NCI-H187 (cell line): ENCODE data around the gene KRT75.
"Not testable (repeated sequence)": the region's sequence is repeated elsewhere in the genome, so short reads cannot be mapped to it uniquely, and the experiment has no call there.

ENCODE experiments used
- DNase-seq, 2 experiments: peaks; one replicate each; lab custom pipeline; 2025; lab: John Stamatoyannopoulos, UW

Gene KRT75

DNA sequence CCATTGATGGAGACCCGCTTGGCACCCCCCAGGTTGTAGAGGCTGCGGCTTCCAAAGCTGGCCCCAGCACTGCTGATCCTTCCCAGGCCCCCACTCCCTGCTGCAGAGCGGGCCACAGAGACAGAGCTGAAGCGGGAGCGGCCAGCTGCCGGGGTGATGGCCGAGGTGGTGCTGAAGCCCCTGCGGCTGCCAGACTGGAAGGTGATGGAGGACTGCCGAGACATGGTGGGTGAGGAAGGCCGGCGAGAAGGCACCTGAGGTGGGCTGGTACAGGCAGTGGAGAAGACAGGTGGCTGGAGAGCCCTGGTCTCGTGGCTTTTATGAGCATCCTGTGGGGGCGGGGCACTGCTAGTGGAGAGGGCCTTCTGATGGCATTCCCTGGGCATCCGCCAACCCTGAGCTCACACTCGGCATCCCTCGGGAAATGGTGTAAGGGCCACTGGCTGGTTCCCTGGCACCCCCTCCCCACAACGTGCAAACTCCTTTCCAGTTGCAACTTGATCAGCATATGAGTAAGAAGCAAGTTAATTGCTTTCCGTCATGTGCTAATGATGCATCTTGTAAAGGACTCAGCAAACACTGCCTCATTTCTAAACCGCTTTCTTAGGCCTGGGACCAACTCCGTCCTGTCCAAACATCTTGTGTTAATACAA, at the start of gene KRT75:
TSS of gene KRT75 (minus strand) at position 291 of the 653 bp plus-strand sequence. CDS start at position 224, 67 bp downstream.
- DNase-seq: peak in 1 of 2 experiments; percentile 13

GRCh38 chr12:52480073-52480472, 45.9 kb upstream of the KRT75 start:
- DNase-seq: no peak

- no peak for DNase-seq
Observed at GRCh38 chr12:52477651-52478050, 43.5 kb upstream of the KRT75 start.

- no peak for DNase-seq
Observed at GRCh38 chr12:52474212-52474611, 40.0 kb upstream of the KRT75 start.

DNA sequence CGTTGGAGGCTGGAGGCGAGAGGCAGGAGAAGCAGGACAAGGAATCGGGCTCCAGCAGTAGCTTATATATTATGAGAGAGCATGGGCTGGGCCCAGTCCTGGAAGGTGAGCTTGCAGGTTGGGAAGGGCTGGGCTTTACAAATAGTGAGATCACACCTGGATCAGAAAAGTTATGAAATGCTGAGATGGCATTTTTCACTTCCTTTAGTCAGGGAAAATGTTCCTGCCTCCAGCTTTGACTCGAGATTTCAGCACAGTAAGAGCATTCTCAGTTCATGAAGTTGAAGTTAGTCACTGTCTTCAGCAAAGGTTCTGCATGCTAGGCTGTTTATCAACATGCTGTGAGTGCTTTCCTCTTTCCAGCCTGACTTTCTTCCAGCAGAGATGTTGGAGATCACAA, 39.6 kb upstream of the KRT75 start, which contains the start of gene KRT6C:
TSS of gene KRT6C (minus strand) at position 38 of the 400 bp plus-strand sequence. CDS start 68 bp downstream, outside the sequence.
- no peak for DNase-seq

DNA sequence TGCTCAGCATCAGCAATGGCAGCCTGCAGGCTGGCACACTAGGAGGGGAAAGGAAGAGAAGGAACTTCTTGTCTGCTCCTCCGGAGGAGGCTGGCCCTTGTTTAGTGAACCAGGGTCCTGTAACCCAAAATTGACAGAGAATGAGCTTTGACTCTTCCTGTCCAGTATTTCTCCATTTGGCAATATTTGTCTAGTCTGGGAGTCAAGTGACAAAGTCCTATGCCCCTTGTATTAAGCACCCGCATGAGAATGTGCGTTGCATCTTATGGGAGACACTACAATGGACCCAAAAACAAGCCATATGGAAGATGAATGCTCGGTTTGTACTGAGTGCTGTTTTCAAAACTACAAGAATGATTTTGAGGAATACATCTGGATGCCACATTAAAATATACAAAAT, 35.7 kb upstream of the KRT75 start:
- DNase-seq: no peak

GRCh38 chr12:52464897-52465296, 30.7 kb upstream of the KRT75 start:
- DNase-seq: no peak

GRCh38 chr12:52461693-52462092, 27.5 kb upstream of the KRT75 start:
- DNase-seq: no peak

GRCh38 chr12:52458861-52459260, 24.7 kb upstream of the KRT75 start:
- DNase-seq: no peak

DNA sequence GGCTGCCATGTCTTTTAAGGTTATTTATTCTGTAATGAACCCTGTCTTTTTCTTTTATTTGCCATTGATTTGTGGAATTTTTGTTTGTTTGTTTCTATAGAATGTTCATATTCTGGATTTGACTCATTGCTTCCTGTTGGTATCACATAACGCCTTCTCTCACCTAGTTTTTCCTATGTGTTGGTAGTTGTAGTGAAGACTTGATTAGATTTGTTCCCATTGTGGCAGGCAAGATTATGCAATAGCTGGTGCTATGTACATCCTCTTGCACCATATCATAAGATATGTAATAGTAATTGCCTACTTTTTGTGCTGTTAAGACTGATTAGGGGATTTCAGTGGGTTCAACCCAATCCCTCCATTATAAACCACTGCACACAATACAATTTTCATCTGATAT, 21.6 kb upstream of the KRT75 start:
- DNase-seq: no peak

- no peak for DNase-seq
Observed at GRCh38 chr12:52454411-52455201, 20.4 kb upstream of the KRT75 start.

DNA sequence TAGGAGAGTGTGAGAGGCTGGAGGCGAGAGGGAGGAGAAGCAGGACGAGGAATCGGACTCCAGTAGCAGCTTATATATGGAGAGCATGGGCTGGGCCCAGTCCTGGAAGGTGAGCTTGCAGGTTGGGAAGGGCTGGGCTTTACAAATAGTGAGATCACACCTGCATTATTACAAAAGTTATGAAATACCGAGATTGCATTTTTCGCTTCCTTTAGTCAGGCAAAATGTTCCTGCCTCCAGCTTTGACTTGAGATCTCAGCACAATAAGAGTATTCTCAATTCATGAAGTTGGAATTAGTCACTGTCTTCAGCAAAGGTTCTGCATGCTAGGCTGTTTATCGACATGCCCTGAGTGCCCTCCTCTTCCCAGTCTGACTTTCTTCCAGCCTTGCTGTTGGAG, 17.9 kb upstream of the KRT75 start, which contains the start of gene KRT6B:
TSS of gene KRT6B (minus strand) at position 46 of the 400 bp plus-strand sequence. CDS start 68 bp downstream, outside the sequence.
- no peak for DNase-seq

DNA sequence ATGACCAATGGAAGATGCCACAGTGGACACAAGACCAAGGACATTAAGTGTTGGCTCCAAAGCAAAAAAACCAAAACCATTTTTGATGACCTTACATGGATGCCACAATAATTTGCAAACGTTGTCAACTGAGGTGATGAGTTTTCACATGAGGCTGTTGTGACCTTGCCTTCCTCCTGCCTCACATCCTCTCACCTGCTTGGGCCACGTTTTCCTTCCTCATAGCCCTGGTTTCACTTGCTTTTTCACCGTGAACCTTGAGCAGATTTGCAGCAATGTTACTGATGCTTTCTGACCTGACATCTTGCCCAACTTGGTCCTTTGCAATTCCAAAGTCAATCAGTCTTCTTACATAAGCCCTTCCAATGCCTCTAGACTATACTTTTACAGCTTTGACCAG, 14.1 kb upstream of the KRT75 start:
- no peak for DNase-seq

- DNase-seq: not testable (repeated sequence)
Observed at GRCh38 chr12:52447196-52447595, 13.0 kb upstream of the KRT75 start.

GRCh38 chr12:52446367-52447045, 12.3 kb upstream of the KRT75 start:
- DNase-seq: no peak

GRCh38 chr12:52445876-52446275, 11.7 kb upstream of the KRT75 start:
- no peak for DNase-seq

- DNase-seq: no peak
Observed at GRCh38 chr12:52444647-52445595, 10.8 kb upstream of the KRT75 start.

- no peak for DNase-seq
Observed at GRCh38 chr12:52443966-52444365, 9.8 kb upstream of the KRT75 start.

DNA sequence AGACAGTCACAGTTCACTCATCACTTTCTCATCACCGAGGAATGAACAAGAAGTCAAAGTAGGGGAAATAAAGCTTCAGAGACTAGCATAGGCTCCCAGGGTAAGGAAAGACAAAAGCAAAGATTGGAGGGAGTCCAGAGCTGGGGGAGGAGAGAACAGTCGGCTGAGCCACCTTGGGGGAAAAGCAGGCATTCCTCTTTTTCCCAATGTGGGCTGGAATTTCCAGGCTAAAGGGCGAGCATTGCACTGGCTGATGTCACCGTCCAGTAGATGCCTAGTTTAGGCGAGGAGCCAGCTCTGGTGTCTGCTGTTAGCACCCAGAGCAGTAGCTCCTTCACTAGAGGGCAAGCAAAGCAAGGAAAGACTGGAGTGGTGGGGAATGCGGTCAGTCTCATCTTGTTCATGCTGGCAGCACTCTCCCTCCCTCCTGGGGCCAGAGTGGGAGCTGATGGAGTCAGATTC, 8.5 kb upstream of the KRT75 start:
- DNase-seq: no peak

DNA sequence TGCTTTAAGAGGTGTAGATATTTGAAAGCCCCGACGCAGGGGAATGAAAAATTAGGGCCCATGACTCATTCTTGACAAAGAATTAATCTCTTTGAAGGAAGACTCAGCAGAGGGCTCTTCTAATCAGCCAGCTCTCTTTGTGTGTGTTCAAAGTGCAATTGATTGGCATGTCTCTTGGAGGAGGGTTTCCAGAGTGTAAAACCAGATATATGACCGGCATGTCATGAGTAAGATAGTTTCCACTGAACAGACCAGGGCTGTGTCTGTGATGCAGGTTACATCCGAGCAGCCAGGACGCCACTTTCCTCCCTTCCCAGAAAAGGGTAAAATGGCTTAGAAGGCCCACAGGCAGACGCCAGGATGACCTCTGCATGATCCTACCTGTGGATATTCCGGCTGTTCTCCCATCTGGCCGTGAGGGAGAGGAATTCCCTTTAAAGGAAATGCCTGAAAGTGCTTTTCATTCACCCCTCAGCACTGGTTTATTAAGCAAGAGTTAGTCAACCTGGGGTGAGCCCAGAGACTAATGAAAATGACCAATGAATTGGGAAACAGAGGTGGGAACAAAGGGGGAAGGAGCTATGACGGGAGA, 7.2 kb upstream of the KRT75 start:
- DNase-seq: no peak

- DNase-seq: no peak
Observed at GRCh38 chr12:52440821-52441319, 6.7 kb upstream of the KRT75 start.
